HepG2 (cell line): ENCODE results near the gene SNRPD3. TPM values are rescaled to one million over a fixed set of nuclear protein-coding genes. Genes with fewer than 3 reads are reported as not detected.
"Not testable (repeated sequence)": the region's sequence is repeated elsewhere in the genome, so short reads cannot be mapped to it uniquely, and the experiment has no call there.

Experiments
- ATAC-seq: fragments of 200-7000 bp; cut with Tn5 transposase; 3 replicates; pipeline ENCODE4 v1.9.1; 2020; ENCODE audit warnings: mild to moderate bottlenecking, moderate library complexity
- BruUV-seq: library from RNA; stranded (reverse); fragments of 400-500 nt; replicated peaks from 2 replicates; lab custom pipeline; 2021; lab: Mats Ljungman, UMichigan
- CTCF ChIA-PET: fragments of 300-600 bp; formaldehyde crosslinking; extraction: SDS; loops from one replicate; lab custom pipeline; 2021; ENCODE audit warnings: low total read pairs, inconsistent platforms, low intra/inter-chr PET ratio; lab: Yijun Ruan, JAX
- POLR2A ChIA-PET: fragments of 350-600 bp; sonication (Branson Sonifier 250); formaldehyde crosslinking; loops from one replicate; lab custom pipeline; 2020; ENCODE audit warnings: antibody characterized with exemption, inconsistent platforms; lab: Yijun Ruan, JAX
- DNase-seq: peaks from one replicate; pipeline ENCODE4 v3.0.0-alpha.2; 2015; ENCODE audit warnings: low spot score
- FAIRE-seq: peaks from 3 replicates; lab custom pipeline; 2011; peaks lifted over from hg19 to GRCh38; lab: Jason Lieb, UNC
- H2AFZ ChIP-seq: one replicate; pipeline ENCODE4 v1.6.1; 2011; ENCODE audit warnings: low read length, inconsistent platforms
- H3K27ac ChIP-seq: fragments of 300-600 bp; 3 replicates; pipeline ENCODE4 v1.8.0; 2011; ENCODE audit warnings: mixed run types, mild to moderate bottlenecking, mixed read lengths, low read length, inconsistent platforms; ENCODE audit not compliant: insufficient read depth; ENCODE audit errors: extremely low read length
- H3K27me3 ChIP-seq, 2 experiments: fragments of 200-600 bp in 1 of 2; 2 replicates in 1 of 2; 3 replicates in 1 of 2; pipeline versions ENCODE4 v1.6.0 to v1.8.0; 2011; ENCODE audit warnings: low read length in 2 of 2, mild to moderate bottlenecking in 2 of 2, moderate library complexity in 2 of 2, inconsistent platforms in 1 of 2; ENCODE audit not compliant: insufficient read depth in 2 of 2, control insufficient read depth in 1 of 2
- H3K36me3 ChIP-seq, 2 experiments: fragments of 200-600 bp in 1 of 2; replicated peaks in 1 of 2; 2 replicates in 1 of 2; 3 replicates in 1 of 2; pipeline versions ENCODE4 v1.5.1 to v1.8.0; 2011; ENCODE audit warnings: low read length in 2 of 2, inconsistent platforms in 1 of 2; ENCODE audit not compliant: insufficient read depth in 2 of 2, control insufficient read depth in 1 of 2
- H3K4me1 ChIP-seq: 2 replicates; pipeline ENCODE4 v1.5.1; 2012; ENCODE audit warnings: low read length, inconsistent platforms; ENCODE audit not compliant: insufficient read depth
- H3K4me2 ChIP-seq: 2 replicates; pipeline ENCODE4 v1.6.0; 2011; ENCODE audit warnings: low read depth, low read length, inconsistent platforms
- H3K4me3 ChIP-seq, 3 experiments: fragments of 200-600 bp in 1 of 3; sonication (generic), shearing (Covaris generic) in 1 of 3; replicated peaks in 1 of 3; 2 replicates each; pipeline ENCODE4 v1.5.1; 2011 to 2016; ENCODE audit warnings: low read length in 3 of 3, inconsistent platforms in 2 of 3, low read depth in 2 of 3, mild to moderate bottlenecking in 2 of 3, control low read depth in 1 of 3, mixed read lengths in 1 of 3; ENCODE audit not compliant: insufficient read depth in 1 of 3
- H3K79me2 ChIP-seq: one replicate; pipeline ENCODE4 v1.6.1; 2011; ENCODE audit warnings: low read length, inconsistent platforms; ENCODE audit not compliant: insufficient read depth
- H3K9ac ChIP-seq: 2 replicates; pipeline ENCODE4 v1.6.0; 2011; ENCODE audit warnings: mild to moderate bottlenecking, low read depth, low read length, inconsistent platforms; ENCODE audit not compliant: insufficient read depth
- H3K9me3 ChIP-seq: 2 replicates; pipeline ENCODE4 v1.5.1; 2012; ENCODE audit warnings: mild to moderate bottlenecking, low read length
- H4K20me1 ChIP-seq: 2 replicates; pipeline ENCODE4 v1.6.0; 2011; ENCODE audit warnings: inconsistent platforms, mild to moderate bottlenecking, low read length, moderate library complexity; ENCODE audit not compliant: insufficient read depth
- CBFB ChIP-seq: sonication (generic); formaldehyde crosslinking; IDR thresholded peaks from 2 replicates; pipeline ENCODE4 v1.4.0; 2020; ENCODE audit warnings: missing genetic modification reagents
- FOSL2 ChIP-seq: sonication (generic); formaldehyde crosslinking; IDR thresholded peaks from 2 replicates; pipeline ENCODE4 v1.4.0; 2020; ENCODE audit warnings: missing genetic modification reagents
- ZFP1 ChIP-seq: IDR thresholded peaks from 2 replicates; pipeline ENCODE4 v1.6.1; 2016
- ZFX ChIP-seq: sonication (generic); formaldehyde crosslinking; IDR thresholded peaks from 2 replicates; pipeline ENCODE4 v1.4.0; 2020; ENCODE audit warnings: mild to moderate bottlenecking, low read depth, missing genetic modification reagents, moderate library complexity
- ZKSCAN8 ChIP-seq: IDR thresholded peaks from 2 replicates; pipeline ENCODE4 v1.6.1; 2016; ENCODE audit warnings: borderline replicate concordance, missing genetic modification reagents, missing compliant biosample characterization
- ZNF792 ChIP-seq: IDR thresholded peaks from 2 replicates; pipeline ENCODE4 v1.6.1; 2016
- ZSCAN25 ChIP-seq: sonication (generic); formaldehyde crosslinking; IDR thresholded peaks from 2 replicates; pipeline ENCODE4 v1.8.0; 2022; ENCODE audit warnings: mild to moderate bottlenecking, missing genetic modification reagents
- WGBS: methylation state at CpG from one replicate; pipeline ENCODE4 v1.1.6; 2017; ENCODE audit warnings: low lambda C conversion rate; 5-methylcytosine and 5-hydroxymethylcytosine counted together
- in situ Hi-C: cut with HindIII; loops from 2 replicates; pipeline ENCODE4 v1.10.0; 2017; ENCODE audit warnings: low pct_unique_long_range_greater_than_20kb; ENCODE audit not compliant: extremely low pct_ligation_motif_present
- intact Hi-C: fragments of 100-400 bp; cut with micrococcal nuclease; formaldehyde crosslinking; loops from one replicate; pipeline ENCODE4 v1.10.0; 2022; ENCODE audit not compliant: unreplicated experiment
- polyA plus RNA-seq, 8 experiments: library from polyadenylated mRNA; depleted of rRNA in 3 of 8; stranded (reverse) in 7 of 8; unstranded in 1 of 8; fragments of >200 nt; fragmentation: Illumina TruSeq in 4 of 8; extraction: Trizol in 4 of 8; gene quantifications; 2 replicates each; pipeline versions ENCODE4 v1.2.1 to v1.2.3, GENCODE V29; 2011 to 2016; ENCODE audit warnings: low read depth in 4 of 8, missing spikeins in 1 of 8, mixed read lengths in 1 of 8; ENCODE audit not compliant: insufficient read depth in 1 of 8
- total RNA-seq, 5 experiments: library from RNA; depleted of rRNA; stranded (reverse); fragments of >200 nt; fragmentation: Illumina TruSeq; extraction: Trizol; gene quantifications; 2 replicates each; pipeline ENCODE4 v1.2.3, GENCODE V29; 2016; ENCODE audit warnings: low read depth in 1 of 5
- TF ChIP-seq, protein P1 (sequence below): sonication (generic); formaldehyde crosslinking; IDR thresholded peaks from 2 replicates; pipeline ENCODE4 v1.5.1; 2020; ENCODE audit warnings: mild to moderate bottlenecking, missing genetic modification reagents

Gene SNRPD3
- total and polyA plus RNA-seq, 2 of the 13 experiments (the other 11 are each of a cell fraction or from before 2014, with no cell fraction given) = 110 to 209 TPM

DNA sequence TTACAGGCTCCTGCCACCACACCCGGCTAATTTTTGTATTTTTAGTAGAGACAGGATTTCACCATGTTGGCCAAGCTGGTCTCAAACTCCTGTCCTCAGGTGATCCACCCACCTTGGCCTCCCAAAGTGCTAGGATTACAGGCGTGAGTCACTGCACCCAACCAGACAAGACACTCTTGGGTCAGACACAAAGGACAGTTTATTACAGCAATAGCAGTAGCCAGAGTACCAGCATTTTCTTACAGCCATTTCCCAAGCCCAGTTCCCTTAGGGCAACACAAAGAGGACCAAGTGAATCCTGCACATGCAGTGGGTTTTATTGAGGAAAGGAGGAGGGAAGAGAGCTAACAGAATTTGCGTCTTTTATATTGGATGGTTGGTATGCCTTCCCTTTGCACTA lies 24.8 kb upstream of the SNRPD3 start:
- POLR2A ChIA-PET = interaction anchor here (1.1 to 2.6 kb wide), 3 partner anchors 11 to 24 kb away, joined by 3 to 26 read pairs (median 4); partner anchors contain the start of gene GUCD1
- ATAC-seq, DNase-seq, CTCF ChIA-PET, H3K4me3 ChIP-seq, intact Hi-C loops, in situ Hi-C loops, BruUV-seq, H3K9ac ChIP-seq, FAIRE-seq, H2AFZ ChIP-seq, H3K27ac ChIP-seq, H3K36me3 ChIP-seq, H3K9me3 ChIP-seq, H3K4me2 ChIP-seq, H3K79me2 ChIP-seq, H3K27me3 ChIP-seq, H4K20me1 ChIP-seq: not testable (repeated sequence)
- peaks cover 58% of the 10 kb centered on the region for H3K4me1 ChIP-seq
- 14% methylated on average over 3 of the region's 3 CpGs for WGBS
- peak; percentile 56 for TF ChIP-seq FOSL2 (CRISPR knock-in tag)

DNA sequence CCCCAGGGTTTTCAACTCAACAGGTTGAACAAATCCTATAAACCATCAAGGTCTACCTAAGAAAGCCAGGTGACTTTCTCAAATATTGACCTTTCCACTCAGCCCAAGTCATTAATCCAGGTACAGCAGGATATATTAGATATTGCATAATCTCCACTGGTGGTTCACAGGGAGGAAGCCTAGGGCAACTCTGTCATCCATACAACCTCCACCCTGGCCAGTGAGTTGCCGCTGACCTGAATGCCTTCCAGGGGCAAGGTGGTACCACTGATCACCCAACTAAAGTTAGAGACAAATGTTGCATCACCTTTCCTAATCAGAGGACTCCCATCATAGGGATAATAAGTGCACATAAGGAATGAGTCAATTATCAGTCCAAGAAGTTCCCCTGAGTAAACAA lies 23.7 kb upstream of the SNRPD3 start:
- no peaks in the 10 kb centered on the region for H3K36me3 ChIP-seq
- ChIA-PET CTCF (no interaction called here), POLR2A (interaction anchor here (2.1 kb wide), 1 partner anchor 17 kb away, joined by 5 read pairs; no protein-coding TSS in a partner anchor)
- no peaks in the 10 kb centered on the region for H3K9me3 ChIP-seq
- H3K4me2 ChIP-seq = no peak overlapping the region
- no peak overlapping the region for H3K27ac ChIP-seq
- no peak for DNase-seq
- WGBS = 25% methylated on average over 1 of the region's 1 CpG
- H3K4me3 ChIP-seq = no peak overlapping the region
- no peak for FAIRE-seq
- H2AFZ ChIP-seq = no peak overlapping the region
- H4K20me1 ChIP-seq = no peaks in the 10 kb centered on the region
- BruUV-seq = no TSS peak
- peaks cover 56% of the 10 kb centered on the region for H3K4me1 ChIP-seq
- H3K27me3 ChIP-seq = no peaks in the 10 kb centered on the region
- in situ Hi-C loops = no loop called here
- H3K79me2 ChIP-seq = no peaks in the 10 kb centered on the region
- ATAC-seq = no peak; the same call in 2 of the 3 replicates
- intact Hi-C loops = no loop called here
- H3K9ac ChIP-seq = no peak overlapping the region
- no peak for TF ChIP-seq ZNF792
- no peak for TF ChIP-seq ZKSCAN8 (CRISPR knock-in tag)
- TF ChIP-seq ZFP1 (CRISPR knock-in tag) = no peak
- no peak for TF ChIP-seq ZFX (CRISPR knock-in tag)
- TF ChIP-seq CBFB (CRISPR knock-in tag) = no peak
- no peak for TF ChIP-seq ZSCAN25 (CRISPR knock-in tag)
- TF ChIP-seq, protein P1, sequence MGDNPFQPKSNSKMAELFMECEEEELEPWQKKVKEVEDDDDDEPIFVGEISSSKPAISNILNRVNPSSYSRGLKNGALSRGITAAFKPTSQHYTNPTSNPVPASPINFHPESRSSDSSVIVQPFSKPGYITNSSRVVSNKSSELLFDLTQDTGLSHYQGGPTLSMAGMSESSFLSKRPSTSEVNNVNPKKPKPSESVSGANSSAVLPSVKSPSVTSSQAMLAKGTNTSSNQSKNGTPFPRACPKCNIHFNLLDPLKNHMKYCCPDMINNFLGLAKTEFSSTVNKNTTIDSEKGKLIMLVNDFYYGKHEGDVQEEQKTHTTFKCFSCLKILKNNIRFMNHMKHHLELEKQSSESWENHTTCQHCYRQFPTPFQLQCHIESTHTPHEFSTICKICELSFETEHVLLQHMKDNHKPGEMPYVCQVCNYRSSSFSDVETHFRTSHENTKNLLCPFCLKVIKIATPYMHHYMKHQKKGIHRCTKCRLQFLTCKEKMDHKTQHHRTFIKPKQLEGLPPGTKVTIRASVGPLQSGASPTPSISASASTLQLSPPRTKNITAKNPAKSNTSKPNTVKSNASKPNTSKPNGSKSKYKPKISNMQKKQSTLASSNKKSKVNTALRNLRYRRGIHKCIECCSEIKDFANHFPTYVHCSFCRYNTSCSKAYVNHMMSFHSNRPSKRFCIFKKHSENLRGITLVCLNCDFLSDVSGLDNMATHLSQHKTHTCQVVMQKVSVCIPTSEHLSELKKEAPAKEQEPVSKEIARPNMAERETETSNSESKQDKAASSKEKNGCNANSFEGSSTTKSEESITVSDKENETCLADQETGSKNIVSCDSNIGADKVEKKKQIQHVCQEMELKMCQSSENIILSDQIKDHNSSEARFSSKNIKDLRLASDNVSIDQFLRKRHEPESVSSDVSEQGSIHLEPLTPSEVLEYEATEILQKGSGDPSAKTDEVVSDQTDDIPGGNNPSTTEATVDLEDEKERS (CRISPR knock-in tag) = no peak
